AG08396 (cell line): ENCODE data around the gene EFCAB12.
A peak's percentile ranks its signal among the peaks of the same experiment; 100 is the strongest.

ENCODE experiments used
- DNase-seq: peaks from one replicate; pipeline ENCODE4 v3.0.0; 2012; ENCODE audit warnings: low spot score, mixed read lengths

Gene EFCAB12

GRCh38 chr3:129428376-129429079 lies at the start of gene EFCAB12:
EFCAB12 (minus strand) TSS chr3:129428636; CDS start chr3:129428488, 148 bp downstream.
- peak; percentile 94 for DNase-seq

- DNase-seq = no peak
Measured at GRCh38 chr3:129476586-129476985, 48.1 kb upstream of the EFCAB12 start.

- no peak for DNase-seq
Measured at GRCh38 chr3:129475863-129476262, 47.4 kb upstream of the EFCAB12 start.

GRCh38 chr3:129474984-129475804 lies 46.8 kb upstream of the EFCAB12 start:
- DNase-seq = no peak

- DNase-seq = no peak
Measured at GRCh38 chr3:129473769-129474152, 45.3 kb upstream of the EFCAB12 start.

GRCh38 chr3:129473067-129473768 lies 44.8 kb upstream of the EFCAB12 start:
- no peak for DNase-seq

- DNase-seq = no peak
Measured at GRCh38 chr3:129470861-129471260, 42.4 kb upstream of the EFCAB12 start.

- DNase-seq = no peak
Measured at GRCh38 chr3:129469026-129469425, 40.6 kb upstream of the EFCAB12 start.

- DNase-seq = no peak
Measured at GRCh38 chr3:129467932-129468331, 39.5 kb upstream of the EFCAB12 start.

- no peak for DNase-seq
Measured at GRCh38 chr3:129463716-129464115, 35.3 kb upstream of the EFCAB12 start.

GRCh38 chr3:129463094-129463493 lies 34.7 kb upstream of the EFCAB12 start:
- DNase-seq = no peak

- no peak for DNase-seq
Measured at GRCh38 chr3:129462361-129462968, 34.0 kb upstream of the EFCAB12 start.

GRCh38 chr3:129461461-129462146 lies 33.2 kb upstream of the EFCAB12 start:
- no peak for DNase-seq

- peak; percentile 56 for DNase-seq
Measured at GRCh38 chr3:129461022-129461421, 32.6 kb upstream of the EFCAB12 start.

GRCh38 chr3:129460572-129460971 lies 32.1 kb upstream of the EFCAB12 start:
- DNase-seq = no peak

- DNase-seq = no peak
Measured at GRCh38 chr3:129460155-129460554, 31.7 kb upstream of the EFCAB12 start.

- DNase-seq = peak; percentile 25
Measured at GRCh38 chr3:129453732-129454131, 25.3 kb upstream of the EFCAB12 start.

GRCh38 chr3:129449279-129450115 lies 21.1 kb upstream of the EFCAB12 start:
- no peak for DNase-seq

GRCh38 chr3:129448186-129448895 lies 19.9 kb upstream of the EFCAB12 start:
- DNase-seq = no peak

- DNase-seq = no peak
Measured at GRCh38 chr3:129446926-129447325, 18.5 kb upstream of the EFCAB12 start.
